Heart left ventricle (tissue), 16 donors: ENCODE measurements around the gene AFAP1. TPM values are rescaled to one million over a fixed set of nuclear protein-coding genes. Genes with fewer than 3 reads are reported as not detected.
A peak's percentile ranks its signal among the peaks of the same experiment; 100 is the strongest.

Experiments used
- ATAC-seq, 4 donors: fragments of 200-7000 bp; cut with Tn5 transposase; one replicate each; pipeline ENCODE4 v1.9.1; 2020 to 2022; ENCODE audit warnings: moderate library complexity in 4 of 4, mild to moderate bottlenecking in 3 of 4, moderate number of reproducible peaks in 1 of 4
- DNase-seq, 5 donors: peaks; one replicate each; pipeline ENCODE4 v3.0.0-alpha.2; 2020
- H3K27ac ChIP-seq, 12 donors: fragments of 200-600 bp; sonication (generic) in 4 of 12; one replicate each; pipeline versions ENCODE4 v1.5.0 to v1.8.0; 2016 to 2022; ENCODE audit warnings: mild to moderate bottlenecking in 2 of 12
- H3K27me3 ChIP-seq, 9 donors: fragments of 200-600 bp; sonication (generic) in 2 of 9; one replicate each; pipeline versions ENCODE4 v1.5.1 to v1.8.0; 2016 to 2022; ENCODE audit warnings: mild to moderate bottlenecking in 3 of 9
- H3K36me3 ChIP-seq, 9 donors: fragments of 200-600 bp; sonication (generic) in 2 of 9; one replicate each; pipeline versions ENCODE4 v1.5.0 to v1.8.0; 2018 to 2022; ENCODE audit warnings: mild to moderate bottlenecking in 2 of 9
- H3K4me1 ChIP-seq, 12 donors: fragments of 200-600 bp; sonication (generic) in 4 of 12; one replicate each; pipeline versions ENCODE4 v1.5.0 to v1.8.0; 2016 to 2022; ENCODE audit warnings: mild to moderate bottlenecking in 3 of 12
- H3K4me3 ChIP-seq, 12 donors: fragments of 200-600 bp; sonication (generic) in 4 of 12; one replicate each; pipeline versions ENCODE4 v1.5.0 to v1.8.0; 2017 to 2022; ENCODE audit warnings: mild to moderate bottlenecking in 9 of 12, moderate library complexity in 4 of 12
- H3K9me3 ChIP-seq, 12 donors: fragments of 200-600 bp; sonication (generic) in 4 of 12; one replicate each; pipeline versions ENCODE4 v1.5.0 to v1.8.0; 2016 to 2022; ENCODE audit warnings: mild to moderate bottlenecking in 1 of 12
- CTCF ChIP-seq, 12 donors: fragments of 200-600 bp; sonication (generic) in 4 of 12; IDR thresholded peaks; one replicate each; pipeline versions ENCODE4 v1.5.0 to v1.8.0; 2018 to 2022; ENCODE audit warnings: antibody characterized with exemption in 12 of 12, mild to moderate bottlenecking in 5 of 12
- POLR2A ChIP-seq, 2 donors: fragments of 450-650 bp; IDR thresholded peaks; one replicate each; pipeline ENCODE4 v1.6.1; 2017; ENCODE audit warnings: antibody characterized with exemption in 2 of 2, mild to moderate bottlenecking in 2 of 2, moderate library complexity in 2 of 2
- WGBS, 4 donors: extraction: QIAGEN DNeasy Blood & Tissue Kit in 2 of 4; methylation state at CpG; one replicate each; pipeline versions ENCODE4 v1.1.5 to v1.1.7; 2013 to 2018; 5-methylcytosine and 5-hydroxymethylcytosine counted together
- intact Hi-C, 10 donors: fragments of 100-400 bp; cut with DNase I; formaldehyde crosslinking; loops; one replicate each; pipeline versions ENCODE4 v1.11.1 to v1.14.2; 2022
- polyA plus RNA-seq, 2 donors: library from polyadenylated mRNA; stranded (reverse); fragments of 200-250 nt; gene quantifications; one replicate each; pipeline ENCODE4 v1.2.3, GENCODE V29; 2013
- total RNA-seq, 9 donors: library from RNA; depleted of rRNA in 2 of 9; stranded (reverse); fragments of >200 nt in 2 of 9; fragmentation: NEBNext Ultra II Directional in 3 of 9; extraction: Animal tissue kit (Norgen Biotek cat#: 25700) in 3 of 9; gene quantifications; one replicate each; pipeline versions ENCODE4 v1.1.0 to v1.2.4, GENCODE V29; 2016 to 2023
- donor health status: ischemic (EF 13 %, LVEDD 7.1; RV severe dilation, severe dysfunction).
- donor health status: healthy with polysubstance abuse.
- donor health status: DM: no; HTN: yes; CAD: no.
- donor health status: DM: no; HTN: no; CAD: no.
- donor health status: ischemic (EF 25% LVEDD 6.9; RV normal size, moderate dysfunction).
- donor health status: ischemic (EF 25% LVEDD 5.7; RV mildly dilated, moderate dysfunction).
- donor health status: healthy.
- donor health status: DM: yes; HTN: yes; CAD: no.
- donor health status: ischemic (EF 35%, LVEDD 5.7; RV mildly dilated, moderate dysfunction).
- donor health status: nonischemic (EF 11% LVEDD 7.7; RV severe dilation, severe dysfunction).
- donor health status: DM: yes; HTN: yes; CAD: no.
- donor health status: PGD.
- donor health status: ischemic (EF 29% LVEDD 5.4; RV normal size, mild dysfunction).
- donor health status: nonischemic (EF 23%, LVEDD 6.1; RV moderate dilation, normal function).

AFAP1 gene
- total and polyA plus RNA-seq, 11 donors = 2.0 to 18.0 (median 7.0) TPM

GRCh38 chr4:7838136-7838782 is 101.4 kb downstream of the AFAP1 start:
- Histone ChIP-seq H3K27ac (peak overlapping the region in 3 of 12 donors; percentile 6 to 9 (median 6)), H3K9me3 (peaks cover 0 to 2% (median 0%) of the 10 kb centered on the region in 12 donors), H3K4me1 (peaks cover 0 to 23% (median 7%) of the 10 kb centered on the region in 12 donors), H3K36me3 (peaks cover 0 to 26% (median 0%) of the 10 kb centered on the region in 9 donors), H3K27me3 (no peaks in the 10 kb centered on the region), H3K4me3 (no peak overlapping the region)
- TF ChIP-seq POLR2A (IDR thresholded peaks at IDR 0.05) = no peak
- no peak for TF ChIP-seq CTCF (IDR thresholded peaks at IDR 0.05)
- DNase-seq (no peak), ATAC-seq (no peak)
- intact Hi-C loops = no loop called here
- 87 to 89% (median 88%) methylated on average over 13 of the region's 13 CpGs for WGBS, 4 donors

- peaks cover 0 to 2% (median 0%) of the 10 kb centered on the region in 12 donors for H3K9me3 ChIP-seq
- DNase-seq (no peak), ATAC-seq (no peak)
- TF ChIP-seq POLR2A (IDR thresholded peaks at IDR 0.05) (no peak), CTCF (IDR thresholded peaks at IDR 0.05) (no peak)
- intact Hi-C loops = no loop called here
- H3K36me3 ChIP-seq = peaks cover 0 to 26% (median 0%) of the 10 kb centered on the region in 9 donors
- no peak overlapping the region for H3K4me3 ChIP-seq
- peak overlapping the region in 2 of 12 donors; percentile 6 to 9 for H3K27ac ChIP-seq
- H3K4me1 ChIP-seq = peaks cover 0 to 17% (median 4%) of the 10 kb centered on the region in 12 donors
- 90 to 95% (median 92%) methylated on average over 6 of the region's 6 CpGs for WGBS, 4 donors
- H3K27me3 ChIP-seq = no peaks in the 10 kb centered on the region
Measured at GRCh38 chr4:7837597-7838135, 102.0 kb downstream of the AFAP1 start.

- Histone ChIP-seq H3K27ac (peak overlapping the region; percentile 11 to 96 (median 69)), H3K4me1 (peaks cover 0 to 50% (median 36%) of the 10 kb centered on the region in 12 donors), H3K36me3 (peaks cover 0 to 9% (median 0%) of the 10 kb centered on the region in 9 donors), H3K9me3 (peaks cover 0 to 2% (median 0%) of the 10 kb centered on the region in 12 donors), H3K4me3 (no peak overlapping the region), H3K27me3 (no peaks in the 10 kb centered on the region)
- ATAC-seq = no peak
- TF ChIP-seq CTCF (IDR thresholded peaks at IDR 0.05) (no peak), POLR2A (IDR thresholded peaks at IDR 0.05) (no peak)
- 71 to 79% (median 77%) methylated on average over 14 of the region's 14 CpGs for whole genome bisulfite sequencing, 4 donors
- intact Hi-C loops = loop anchor here in 1 of 10 donors (2.0 kb wide), 1 partner anchor 25 kb away; no protein-coding TSS in a partner anchor
- no peak for DNase-seq
Measured at GRCh38 chr4:7831858-7832730, 107.6 kb downstream of the AFAP1 start.
